H1 (cell line): ENCODE data around the gene CKAP4.

Source experiments
- EZH2 ChIP-seq: fragments of 200-600 bp; sonication (generic); IDR thresholded peaks from 2 replicates; pipeline ENCODE4 v1.7.1; 2012; ENCODE audit warnings: low read depth, mild to moderate bottlenecking, moderate library complexity, low read length, inconsistent platforms; ENCODE audit not compliant: severe bottlenecking
- NRF1 ChIP-seq: IDR thresholded peaks from 2 replicates; pipeline ENCODE4 v1.6.1; 2011; ENCODE audit warnings: mild to moderate bottlenecking, low read depth, low read length, improper control_type of control experiment
- RAD21 ChIP-seq, 2 experiments: IDR thresholded peaks in 1 of 2; conservative IDR thresholded peaks in 1 of 2; 2 replicates each; pipeline ENCODE4 v1.6.1; 2011; ENCODE audit warnings: low read depth in 2 of 2, low read length in 2 of 2, improper control_type of control experiment in 1 of 2, inconsistent platforms in 1 of 2, mild to moderate bottlenecking in 1 of 2, moderate library complexity in 1 of 2
- RBBP5 ChIP-seq: IDR thresholded peaks from 2 replicates; pipeline ENCODE4 v1.7.1; 2012; ENCODE audit warnings: low read depth, mild to moderate bottlenecking, inconsistent platforms, low read length, moderate library complexity, borderline replicate concordance
- RFX5 ChIP-seq: IDR thresholded peaks from 2 replicates; pipeline ENCODE4 v1.6.1; 2011; ENCODE audit warnings: low read depth, low read length, improper control_type of control experiment, borderline replicate concordance
- SIN3A ChIP-seq, 2 experiments: IDR thresholded peaks in 1 of 2; conservative IDR thresholded peaks in 1 of 2; 2 replicates each; pipeline ENCODE4 v1.6.1; 2011 to 2012; ENCODE audit warnings: low read length in 2 of 2, improper control_type of control experiment in 1 of 2, low read depth in 1 of 2, mild to moderate bottlenecking in 1 of 2
- SP4 ChIP-seq: IDR thresholded peaks from 2 replicates; pipeline ENCODE4 v1.6.1; 2012; ENCODE audit warnings: low read length, inconsistent platforms
- TF ChIP-seq, protein P1 (sequence below): IDR thresholded peaks from 2 replicates; pipeline ENCODE4 v1.6.1; 2012; ENCODE audit warnings: inconsistent platforms
- TF ChIP-seq, protein P2 (sequence below), 3 experiments: IDR thresholded peaks; 1 replicate in 2 of 3; 2 replicates in 1 of 3; pipeline versions ENCODE4 v1.5.1 to v1.6.1; 2011; ENCODE audit warnings: low read length in 3 of 3, mild to moderate bottlenecking in 3 of 3, inconsistent platforms in 2 of 3, low read depth in 1 of 3, moderate library complexity in 1 of 3; ENCODE audit not compliant: insufficient read depth in 1 of 3; ENCODE audit errors: control extremely low read depth in 1 of 3

DNA sequence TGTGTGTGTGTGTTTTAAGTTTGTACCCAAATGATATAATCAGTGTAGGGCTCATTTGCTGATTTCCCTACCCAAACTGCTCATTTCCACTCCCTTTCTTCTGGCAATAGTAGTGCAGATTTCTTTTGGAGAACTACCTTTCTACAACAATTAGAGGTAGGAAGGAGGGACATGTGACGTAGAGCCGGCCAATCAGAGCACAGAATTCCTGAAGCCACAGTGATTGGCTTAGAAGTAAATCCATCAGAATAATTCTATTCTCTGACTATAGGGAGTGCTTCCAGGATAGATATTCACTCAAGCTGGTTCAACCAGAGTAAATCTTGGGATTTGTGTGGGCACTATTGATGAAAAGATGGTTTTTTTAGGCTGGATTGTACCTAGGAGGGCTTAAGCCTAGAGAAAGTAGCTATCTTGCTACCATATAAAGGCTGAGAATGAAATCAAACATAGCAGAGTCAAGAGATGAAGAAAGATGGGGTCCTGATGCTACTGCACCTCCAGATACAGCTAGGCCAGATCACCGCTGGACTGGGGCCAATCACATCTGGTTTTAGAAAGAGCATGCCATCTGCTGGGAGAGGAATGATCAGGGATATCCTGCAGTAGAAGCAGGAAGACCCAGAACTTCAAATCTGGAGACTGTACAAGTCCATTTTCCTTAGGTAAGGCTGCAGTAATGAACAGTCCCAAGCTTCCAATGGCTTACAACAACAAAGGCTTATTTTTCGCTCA lies 55.0 kb downstream of the CKAP4 start:
- TF ChIP-seq, protein P1, sequence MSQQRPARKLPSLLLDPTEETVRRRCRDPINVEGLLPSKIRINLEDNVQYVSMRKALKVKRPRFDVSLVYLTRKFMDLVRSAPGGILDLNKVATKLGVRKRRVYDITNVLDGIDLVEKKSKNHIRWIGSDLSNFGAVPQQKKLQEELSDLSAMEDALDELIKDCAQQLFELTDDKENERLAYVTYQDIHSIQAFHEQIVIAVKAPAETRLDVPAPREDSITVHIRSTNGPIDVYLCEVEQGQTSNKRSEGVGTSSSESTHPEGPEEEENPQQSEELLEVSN: no peak
- TF ChIP-seq SIN3A (conservative IDR thresholded peaks at IDR 0.05 in 1 of 2, IDR thresholded peaks at IDR 0.05 in 1 of 2; ENCODE audit: low read depth in 1 of 2, low read length in 2 of 2) (no peak), NRF1 (no peak), SP4 (no peak), RAD21 (IDR thresholded peaks at IDR 0.05 in 1 of 2, conservative IDR thresholded peaks at IDR 0.05 in 1 of 2; ENCODE audit: low read depth in 2 of 2, low read length in 2 of 2) (no peak), EZH2 (no peak), RBBP5 (no peak), RFX5 (no peak)
- TF ChIP-seq, protein P2, sequence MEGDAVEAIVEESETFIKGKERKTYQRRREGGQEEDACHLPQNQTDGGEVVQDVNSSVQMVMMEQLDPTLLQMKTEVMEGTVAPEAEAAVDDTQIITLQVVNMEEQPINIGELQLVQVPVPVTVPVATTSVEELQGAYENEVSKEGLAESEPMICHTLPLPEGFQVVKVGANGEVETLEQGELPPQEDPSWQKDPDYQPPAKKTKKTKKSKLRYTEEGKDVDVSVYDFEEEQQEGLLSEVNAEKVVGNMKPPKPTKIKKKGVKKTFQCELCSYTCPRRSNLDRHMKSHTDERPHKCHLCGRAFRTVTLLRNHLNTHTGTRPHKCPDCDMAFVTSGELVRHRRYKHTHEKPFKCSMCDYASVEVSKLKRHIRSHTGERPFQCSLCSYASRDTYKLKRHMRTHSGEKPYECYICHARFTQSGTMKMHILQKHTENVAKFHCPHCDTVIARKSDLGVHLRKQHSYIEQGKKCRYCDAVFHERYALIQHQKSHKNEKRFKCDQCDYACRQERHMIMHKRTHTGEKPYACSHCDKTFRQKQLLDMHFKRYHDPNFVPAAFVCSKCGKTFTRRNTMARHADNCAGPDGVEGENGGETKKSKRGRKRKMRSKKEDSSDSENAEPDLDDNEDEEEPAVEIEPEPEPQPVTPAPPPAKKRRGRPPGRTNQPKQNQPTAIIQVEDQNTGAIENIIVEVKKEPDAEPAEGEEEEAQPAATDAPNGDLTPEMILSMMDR (IDR thresholded peaks at IDR 0.05; ENCODE audit: control extremely low read depth in 1 of 3, insufficient read depth in 1 of 3, low read depth in 1 of 3, low read length in 3 of 3): no peak
